HG02588 (cell line): ENCODE results near the gene TTLL13.
A peak's percentile ranks its signal among the peaks of the same experiment; 100 is the strongest.

Experiments used
- ATAC-seq: cut with Tn5 transposase; IDR thresholded peaks from one replicate; pipeline ENCODE4 v1.9.1; 2021; ENCODE audit warnings: mild to moderate bottlenecking, moderate library complexity; ENCODE audit not compliant: unreplicated experiment

Gene TTLL13

GRCh38 chr15:90214553-90215196, 34.7 kb upstream of the TTLL13 start:
- no peak for ATAC-seq

DNA sequence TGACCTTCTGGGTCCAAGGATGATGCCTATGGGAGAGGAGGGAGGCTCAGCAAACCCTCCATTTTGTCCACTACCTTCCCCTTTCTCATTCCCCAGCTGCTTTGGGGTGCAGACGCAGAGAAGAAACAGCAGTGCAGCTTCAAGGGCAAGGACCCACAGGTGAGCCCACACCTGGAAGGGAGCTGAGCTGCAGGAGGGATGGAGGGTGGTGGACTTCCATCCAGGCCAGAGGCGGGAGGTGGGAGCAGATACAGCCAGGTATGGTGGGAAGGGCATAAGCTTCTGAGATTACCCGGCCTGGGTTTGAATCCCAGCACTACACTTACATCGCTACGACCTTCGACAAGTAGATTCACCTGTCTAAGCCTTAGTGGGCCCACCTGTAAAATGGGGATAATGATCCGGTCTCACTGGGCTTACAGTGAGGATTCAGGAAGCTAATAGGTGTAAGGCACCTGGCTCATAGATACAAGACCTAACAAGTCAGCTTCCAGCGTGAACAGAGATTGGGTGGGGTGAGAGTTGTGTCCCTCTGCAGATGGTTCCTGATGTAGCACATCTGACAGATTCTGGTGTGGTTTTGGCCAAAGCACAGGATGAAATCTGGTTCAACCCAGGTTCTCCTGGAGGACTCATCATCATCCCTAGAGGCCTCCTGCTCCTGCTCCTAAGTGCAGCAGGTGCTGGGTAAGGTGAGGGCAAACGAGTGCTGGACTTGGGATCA, 31.5 kb upstream of the TTLL13 start:
- no peak for ATAC-seq

DNA sequence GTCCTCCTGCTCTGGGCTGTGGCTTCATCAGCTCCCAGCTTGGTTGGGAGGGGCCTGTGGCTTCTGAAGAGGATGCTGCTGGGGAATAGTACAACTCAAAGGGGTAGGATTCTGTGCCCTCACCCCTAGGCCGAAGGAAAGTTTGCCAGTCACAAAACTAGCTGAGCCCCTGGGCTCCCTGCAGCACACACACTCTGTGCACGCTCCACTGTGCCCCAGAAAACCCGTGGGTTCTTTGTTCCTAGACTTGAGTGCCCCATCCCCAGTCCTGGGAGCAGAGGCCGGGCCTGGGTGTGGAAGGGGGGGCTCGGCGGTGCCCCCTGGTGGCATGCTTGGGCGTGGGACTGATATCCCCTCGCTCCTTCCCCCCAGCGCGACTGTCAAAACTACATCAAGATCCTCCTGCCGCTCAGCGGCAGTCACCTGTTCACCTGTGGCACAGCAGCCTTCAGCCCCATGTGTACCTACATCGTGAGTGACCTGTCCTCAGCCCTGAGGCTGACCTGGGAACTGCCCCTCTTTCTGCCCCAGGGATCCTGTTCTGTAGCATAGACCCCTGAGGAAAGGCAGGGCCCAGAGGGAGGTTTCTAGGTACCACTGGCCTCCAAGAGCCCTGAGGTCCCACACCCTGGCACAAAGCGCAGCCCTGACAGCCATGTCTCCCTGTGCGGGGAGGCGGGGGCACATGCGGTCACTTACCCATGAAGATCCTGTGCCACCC, 29.8 kb upstream of the TTLL13 start:
- ATAC-seq: no peak

GRCh38 chr15:90221246-90221900, 28.0 kb upstream of the TTLL13 start:
- ATAC-seq: no peak

DNA sequence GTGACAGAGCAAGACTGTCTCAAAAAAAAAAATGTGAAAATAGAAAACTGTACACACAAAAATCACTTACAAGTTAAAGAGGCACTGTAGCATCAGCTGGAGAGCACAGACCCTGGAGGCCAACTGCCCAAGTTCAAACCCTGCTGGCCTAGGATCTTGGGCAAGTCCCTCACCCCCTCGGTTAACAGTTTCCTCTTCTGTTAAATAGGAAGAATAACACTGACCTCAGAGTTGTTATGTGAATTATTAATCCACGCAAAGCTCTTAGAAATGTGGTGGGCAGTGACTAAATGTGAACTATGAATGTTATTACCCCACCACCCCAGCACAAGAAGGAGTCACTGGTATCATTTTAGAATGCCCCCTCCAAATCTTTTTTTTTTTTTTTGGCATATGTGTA, 26.8 kb upstream of the TTLL13 start:
- ATAC-seq: no peak

DNA sequence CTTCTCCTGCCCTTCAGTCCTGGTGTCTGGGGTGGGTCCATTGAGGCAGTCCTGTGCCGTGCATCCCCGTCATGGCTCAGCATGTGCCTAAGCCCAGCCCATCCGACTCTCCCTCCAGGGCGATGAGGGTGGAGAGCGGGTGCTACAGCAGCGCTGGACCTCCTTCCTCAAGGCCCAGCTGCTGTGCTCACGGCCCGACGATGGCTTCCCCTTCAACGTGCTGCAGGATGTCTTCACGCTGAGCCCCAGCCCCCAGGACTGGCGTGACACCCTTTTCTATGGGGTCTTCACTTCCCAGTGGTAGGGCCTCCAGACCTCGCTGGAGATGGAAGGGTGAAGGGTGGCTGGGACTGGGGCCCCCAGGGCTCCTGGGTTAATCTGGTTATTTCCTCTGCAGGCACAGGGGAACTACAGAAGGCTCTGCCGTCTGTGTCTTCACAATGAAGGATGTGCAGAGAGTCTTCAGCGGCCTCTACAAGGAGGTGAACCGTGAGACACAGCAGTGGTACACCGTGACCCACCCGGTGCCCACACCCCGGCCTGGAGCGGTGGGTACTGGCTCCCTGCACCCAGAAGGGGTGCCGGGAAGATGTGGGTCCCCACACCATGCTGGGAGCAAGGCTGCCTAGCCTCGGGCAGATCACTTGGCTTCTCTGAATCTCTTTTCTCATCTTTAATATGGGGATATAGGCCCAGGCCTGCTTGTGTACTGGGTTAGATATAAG, 25.8 kb upstream of the TTLL13 start:
- ATAC-seq: no peak

DNA sequence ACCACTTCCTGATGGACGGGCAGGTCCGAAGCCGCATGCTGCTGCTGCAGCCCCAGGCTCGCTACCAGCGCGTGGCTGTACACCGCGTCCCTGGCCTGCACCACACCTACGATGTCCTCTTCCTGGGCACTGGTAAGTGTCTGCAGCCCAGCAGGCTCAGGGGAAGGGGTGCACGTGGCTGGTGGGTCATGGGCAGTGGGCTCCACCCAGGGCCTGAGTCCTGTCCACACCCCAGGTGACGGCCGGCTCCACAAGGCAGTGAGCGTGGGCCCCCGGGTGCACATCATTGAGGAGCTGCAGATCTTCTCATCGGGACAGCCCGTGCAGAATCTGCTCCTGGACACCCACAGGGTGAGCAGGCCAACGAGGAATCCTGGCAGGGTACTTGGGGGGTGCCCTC, 24.3 kb upstream of the TTLL13 start:
- no peak for ATAC-seq

- ATAC-seq: no peak
Observed at GRCh38 chr15:90225504-90226234, 23.7 kb upstream of the TTLL13 start.

DNA sequence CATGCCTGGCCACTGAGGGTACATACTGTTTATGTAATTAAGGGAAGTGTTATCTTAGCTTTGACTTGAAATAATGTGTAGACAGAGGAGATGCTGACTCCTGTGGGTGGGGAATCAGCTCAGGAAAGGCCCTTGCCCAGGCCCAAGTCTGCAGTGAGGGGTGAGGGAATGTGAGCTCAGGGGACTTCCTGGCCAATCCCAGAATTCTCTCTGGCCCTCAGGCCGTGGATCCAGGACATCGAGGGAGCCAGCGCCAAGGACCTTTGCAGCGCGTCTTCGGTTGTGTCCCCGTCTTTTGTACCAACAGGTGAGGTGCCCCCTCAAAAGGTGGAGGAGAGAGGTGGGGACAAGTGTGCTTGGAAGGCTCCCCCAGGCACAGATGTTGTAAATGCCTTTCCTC, 22.0 kb upstream of the TTLL13 start:
- ATAC-seq: no peak

- ATAC-seq: no peak
Observed at GRCh38 chr15:90227816-90228772, 21.3 kb upstream of the TTLL13 start.

- ATAC-seq: no peak
Observed at GRCh38 chr15:90228960-90229359, 20.4 kb upstream of the TTLL13 start.

- no peak for ATAC-seq
Observed at GRCh38 chr15:90230071-90230494, 19.3 kb upstream of the TTLL13 start.

DNA sequence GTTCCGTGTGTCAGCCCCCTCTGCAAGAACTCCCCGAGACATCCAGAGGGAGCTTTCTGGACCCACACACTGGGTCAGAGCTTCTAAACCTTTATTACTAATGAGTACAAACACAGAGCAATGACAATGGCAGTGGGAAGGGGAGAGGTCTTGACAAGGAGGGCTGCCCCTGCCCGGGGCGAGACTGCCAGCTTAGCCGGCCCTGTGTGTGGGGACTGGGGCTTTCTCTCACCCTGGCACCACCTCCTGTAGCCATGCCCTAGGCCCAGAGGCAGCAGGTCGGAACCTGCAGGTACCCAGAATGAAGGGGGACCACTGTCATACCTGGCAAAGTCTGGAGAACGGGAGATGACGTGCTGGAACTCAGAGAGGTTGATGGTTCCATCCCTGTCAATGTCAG, 18.7 kb upstream of the TTLL13 start:
- ATAC-seq: no peak

DNA sequence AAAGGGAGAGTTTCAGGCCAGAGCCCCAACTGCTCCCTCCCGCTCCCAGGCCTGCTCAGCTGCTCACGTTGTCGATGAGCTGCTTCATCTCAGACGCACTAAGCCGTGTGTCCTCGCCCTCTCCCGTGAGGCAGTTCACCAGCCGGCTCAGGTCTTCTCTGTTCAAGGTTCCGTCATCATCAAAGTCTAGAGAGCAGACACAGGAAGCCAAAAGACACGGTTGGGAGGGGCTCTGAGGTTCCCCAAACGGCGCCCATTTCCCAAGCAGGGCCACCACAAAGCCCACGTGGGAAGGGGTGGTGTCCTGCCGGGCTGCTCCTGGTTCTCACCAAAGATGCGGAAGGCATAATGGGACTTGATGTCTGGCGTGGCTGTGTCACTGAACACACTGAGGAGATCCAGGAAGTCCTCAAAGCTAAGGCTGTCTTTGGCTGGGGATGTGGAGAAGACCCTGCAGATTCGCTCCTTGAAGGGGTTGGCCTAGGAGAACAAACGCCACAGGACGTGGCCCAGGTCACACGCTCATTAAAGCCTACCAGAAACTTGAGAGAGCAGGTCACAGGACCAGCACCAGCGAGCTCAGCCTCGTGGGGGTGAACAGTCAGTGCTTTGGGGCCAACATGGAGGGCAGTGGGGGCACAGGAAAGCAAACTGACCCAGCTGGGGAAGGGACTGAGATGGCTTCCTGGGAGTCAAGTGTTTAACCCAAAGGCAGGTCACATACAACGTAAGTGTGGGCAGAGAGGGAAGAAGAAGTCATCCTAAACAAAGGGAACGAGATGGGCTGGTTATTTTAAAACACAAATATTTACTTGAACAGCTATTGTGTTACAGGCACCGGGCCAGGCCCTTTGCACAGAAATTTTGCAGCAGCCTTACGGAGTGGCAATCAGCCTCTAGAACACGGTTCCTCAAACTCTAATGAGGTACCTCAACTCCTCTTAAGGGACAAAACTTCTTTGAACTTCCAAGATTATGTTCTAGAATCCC, 18.0 kb upstream of the TTLL13 start:
- no peak for ATAC-seq

DNA sequence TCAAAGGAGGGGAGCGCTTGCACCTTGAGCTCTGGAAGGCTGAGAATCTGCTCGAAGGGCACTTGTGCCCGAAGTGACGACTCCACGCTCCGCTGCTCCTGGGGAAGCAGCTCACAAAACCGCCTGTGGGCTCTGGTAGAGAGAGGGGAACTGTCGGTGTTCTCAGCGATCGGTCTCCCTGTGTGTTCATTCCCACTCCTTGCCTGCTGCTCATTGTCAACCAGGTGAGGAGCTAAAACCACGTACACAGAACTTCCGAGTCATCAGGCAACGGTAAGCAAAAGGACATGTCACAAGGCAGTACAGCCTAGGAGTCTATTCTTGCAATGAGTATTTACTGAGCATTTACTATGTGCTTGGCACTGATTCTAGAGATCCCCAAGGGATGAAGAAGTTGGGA, 17.2 kb upstream of the TTLL13 start:
- ATAC-seq: no peak

GRCh38 chr15:90232941-90233386, 16.4 kb upstream of the TTLL13 start:
- ATAC-seq: no peak

DNA sequence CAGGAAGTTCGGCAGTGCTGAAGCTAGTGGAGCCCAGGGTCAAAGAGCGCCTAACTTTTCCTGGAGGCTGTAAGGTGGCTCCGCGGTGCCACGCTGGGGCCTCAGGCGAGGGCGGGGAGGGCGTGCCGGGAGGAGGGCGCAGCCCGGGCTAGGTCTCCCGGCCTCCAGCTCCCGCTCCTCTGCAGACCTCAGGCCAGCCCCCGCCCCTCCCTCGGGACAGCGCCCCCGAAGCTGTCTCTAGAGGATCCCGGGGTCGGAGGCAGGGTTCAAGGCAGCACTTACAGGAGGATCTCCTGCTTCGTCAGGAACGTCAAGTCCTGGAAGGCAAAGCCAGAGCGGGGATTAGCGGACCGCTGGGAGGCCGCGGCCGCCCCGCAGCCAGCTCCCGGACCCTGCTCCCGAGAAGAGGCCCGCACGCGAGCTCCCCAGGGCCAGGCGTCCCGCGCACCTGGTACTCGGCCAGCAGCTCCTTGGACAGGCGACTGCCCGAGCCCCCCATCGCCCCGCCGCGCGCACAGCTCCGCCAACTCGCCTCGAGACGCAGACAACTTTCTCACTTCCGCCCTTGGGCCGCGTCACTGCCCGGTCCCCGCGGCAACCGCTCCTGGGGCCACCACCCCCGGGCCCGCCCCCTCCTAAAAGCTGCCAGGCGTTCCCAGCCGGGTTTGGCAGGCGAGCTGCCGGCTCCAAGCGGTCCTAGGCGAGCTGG, 15.8 kb upstream of the TTLL13 start, which contains the start of gene CIB1:
Gene CIB1 (minus strand): TSS at position 555 of the 709 bp plus-strand sequence. CDS start 56 bp downstream, at position 499.
- ATAC-seq: peak; percentile 86
